Measurements from ENCODE around the gene CACNA1A.

Gene CACNA1A

DNA sequence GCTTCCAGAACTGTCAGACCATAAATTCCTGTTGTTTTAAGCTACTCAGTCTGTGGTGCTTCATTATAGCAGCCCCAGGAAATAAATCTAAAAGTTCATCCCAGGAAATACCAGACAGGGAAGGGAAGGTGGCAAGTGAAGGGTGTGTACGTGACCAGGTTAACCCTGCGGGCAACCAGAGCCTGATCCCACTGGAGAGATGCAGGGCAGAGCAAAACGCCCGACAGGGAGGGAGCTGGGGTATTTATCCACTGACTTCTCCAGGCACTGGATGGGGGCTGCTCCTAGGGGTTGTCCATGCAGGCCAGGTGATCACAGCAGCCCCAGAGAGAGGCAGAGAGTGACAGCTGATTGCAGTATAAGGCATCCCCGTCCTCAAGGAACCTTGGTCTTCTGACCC is 150.9 kb downstream of the CACNA1A start:
- no peak for DNase-seq (ENCODE audit: low spot score)
- in situ Hi-C loops (cut with MboI; ENCODE audit: low pct_unique_long_range_greater_than_20kb, low sequenced_read_pairs, unreplicated experiment), result no loop called here
- TF ChIP-seq, protein P1, sequence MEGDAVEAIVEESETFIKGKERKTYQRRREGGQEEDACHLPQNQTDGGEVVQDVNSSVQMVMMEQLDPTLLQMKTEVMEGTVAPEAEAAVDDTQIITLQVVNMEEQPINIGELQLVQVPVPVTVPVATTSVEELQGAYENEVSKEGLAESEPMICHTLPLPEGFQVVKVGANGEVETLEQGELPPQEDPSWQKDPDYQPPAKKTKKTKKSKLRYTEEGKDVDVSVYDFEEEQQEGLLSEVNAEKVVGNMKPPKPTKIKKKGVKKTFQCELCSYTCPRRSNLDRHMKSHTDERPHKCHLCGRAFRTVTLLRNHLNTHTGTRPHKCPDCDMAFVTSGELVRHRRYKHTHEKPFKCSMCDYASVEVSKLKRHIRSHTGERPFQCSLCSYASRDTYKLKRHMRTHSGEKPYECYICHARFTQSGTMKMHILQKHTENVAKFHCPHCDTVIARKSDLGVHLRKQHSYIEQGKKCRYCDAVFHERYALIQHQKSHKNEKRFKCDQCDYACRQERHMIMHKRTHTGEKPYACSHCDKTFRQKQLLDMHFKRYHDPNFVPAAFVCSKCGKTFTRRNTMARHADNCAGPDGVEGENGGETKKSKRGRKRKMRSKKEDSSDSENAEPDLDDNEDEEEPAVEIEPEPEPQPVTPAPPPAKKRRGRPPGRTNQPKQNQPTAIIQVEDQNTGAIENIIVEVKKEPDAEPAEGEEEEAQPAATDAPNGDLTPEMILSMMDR (IDR thresholded peaks at IDR 0.05; ENCODE audit: extremely low read depth, insufficient read depth, missing control alignments), result no peak

DNA sequence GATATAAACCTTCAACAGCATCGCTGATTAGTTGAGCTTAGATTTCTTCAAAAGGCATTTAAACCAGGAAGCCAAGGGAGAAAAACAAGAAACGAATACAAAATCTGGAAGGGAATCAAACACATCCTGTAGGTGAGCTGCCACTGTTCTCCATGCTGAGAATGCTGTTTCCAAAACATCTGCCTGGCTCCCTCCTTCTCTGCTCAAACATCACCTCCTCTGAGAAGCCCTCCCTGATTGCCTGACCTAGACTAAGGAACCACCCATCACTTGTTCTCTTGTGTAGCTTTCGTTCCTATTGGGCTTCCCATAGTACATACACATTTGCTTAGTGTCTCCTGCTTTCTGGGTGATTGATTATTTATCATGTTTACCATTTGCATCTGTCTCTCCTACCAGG is 152.7 kb downstream of the CACNA1A start:
- no peak for DNase-seq (ENCODE audit: low spot score)
- TF ChIP-seq, protein P1 (IDR thresholded peaks at IDR 0.05; ENCODE audit: extremely low read depth, insufficient read depth, missing control alignments), result no peak
- in situ Hi-C loops (cut with MboI; ENCODE audit: low pct_unique_long_range_greater_than_20kb, low sequenced_read_pairs, unreplicated experiment), result no loop called here

DNA sequence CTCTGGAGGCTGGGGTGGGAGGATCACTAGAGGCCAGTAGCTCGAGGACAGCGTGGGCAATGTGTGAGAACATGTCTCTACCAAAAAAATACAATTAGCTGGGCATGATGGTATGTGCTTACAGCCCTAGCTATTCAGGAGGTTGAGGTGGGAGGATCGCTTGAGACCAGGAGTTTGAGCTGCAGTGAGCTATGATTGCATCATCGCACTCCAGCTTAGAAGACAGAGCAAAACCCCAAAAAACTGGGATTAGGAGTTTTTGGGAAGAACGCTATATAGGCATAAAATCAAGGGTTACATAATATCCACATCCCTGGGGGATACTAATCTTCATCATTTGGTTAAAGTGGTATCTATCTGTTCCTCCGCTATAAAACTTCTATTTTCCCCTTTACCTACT is 155.5 kb downstream of the CACNA1A start:
- in situ Hi-C loops (cut with MboI; ENCODE audit: low pct_unique_long_range_greater_than_20kb, low sequenced_read_pairs, unreplicated experiment), result no loop called here
- TF ChIP-seq, protein P1 (IDR thresholded peaks at IDR 0.05; ENCODE audit: extremely low read depth, insufficient read depth, missing control alignments), result no peak
- no peak for DNase-seq (ENCODE audit: low spot score)

DNA sequence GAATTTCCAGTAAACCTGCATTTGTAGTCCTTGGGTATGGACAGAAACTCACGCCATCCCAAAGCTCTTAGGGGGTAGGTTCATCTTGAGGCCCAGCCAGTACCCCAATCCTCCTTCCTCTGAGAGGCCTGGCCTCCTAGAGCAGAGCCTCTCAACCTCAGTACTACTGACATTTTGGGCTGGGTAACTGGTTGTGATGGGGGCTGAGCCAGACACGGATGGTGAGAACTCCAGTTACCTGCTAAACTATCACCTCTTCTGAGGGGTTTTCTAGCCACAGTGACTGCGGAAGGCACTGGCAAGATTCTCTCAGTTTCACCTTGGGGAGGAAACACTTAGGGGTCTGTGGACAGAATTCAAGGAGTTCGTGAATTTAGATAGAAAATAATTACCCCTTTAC is 156.2 kb downstream of the CACNA1A start:
- TF ChIP-seq, protein P1 (IDR thresholded peaks at IDR 0.05; ENCODE audit: extremely low read depth, insufficient read depth, missing control alignments), result no peak

DNA sequence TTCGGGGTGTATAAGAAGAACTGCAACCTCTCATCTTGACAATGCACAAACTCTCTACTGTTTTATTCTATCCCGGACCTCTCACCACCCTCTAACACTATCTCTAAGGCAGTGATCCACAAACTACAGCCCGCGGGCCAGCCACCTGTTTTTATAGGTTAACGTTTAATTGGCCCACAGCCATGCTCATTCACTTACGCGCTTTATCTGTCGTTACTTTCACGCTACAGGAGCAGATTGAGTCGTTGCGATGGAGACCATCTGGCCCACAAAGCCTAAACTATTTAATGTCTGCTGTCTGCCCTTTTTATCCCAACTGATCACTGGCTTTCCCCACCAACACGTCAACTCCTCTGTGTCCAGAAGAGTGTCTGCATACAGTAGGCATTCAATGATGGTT is 158.9 kb downstream of the CACNA1A start:
- no peak for DNase-seq (ENCODE audit: low spot score)
- TF ChIP-seq, protein P1 (IDR thresholded peaks at IDR 0.05; ENCODE audit: extremely low read depth, insufficient read depth, missing control alignments), result no peak
- in situ Hi-C loops (cut with MboI; ENCODE audit: low pct_unique_long_range_greater_than_20kb, low sequenced_read_pairs, unreplicated experiment), result no loop called here

More for the DNA sequence above, 156.2 kb downstream of the CACNA1A start:
- in situ Hi-C loops (cut with MboI; ENCODE audit: low pct_unique_long_range_greater_than_20kb, low sequenced_read_pairs, unreplicated experiment), result no loop called here
- DNase-seq (ENCODE audit: low spot score), result no peak

DNA sequence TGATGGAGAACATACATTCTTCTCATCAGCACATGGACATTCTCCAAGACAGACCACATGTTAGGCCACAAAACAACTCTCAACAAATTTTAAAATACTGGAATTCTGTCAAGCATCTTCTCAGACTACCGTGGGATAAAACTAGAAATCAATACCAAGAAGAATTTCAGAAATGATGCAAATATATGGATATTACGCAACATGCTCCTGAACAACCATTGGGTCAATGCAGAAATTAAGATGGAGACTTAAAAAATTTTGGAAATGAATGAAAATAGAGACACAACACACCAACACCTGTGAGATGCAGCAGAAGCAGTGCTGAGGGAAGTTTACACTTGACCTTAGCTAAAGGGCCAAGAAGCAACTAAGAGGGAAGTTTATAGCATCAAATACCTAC is 162.8 kb downstream of the CACNA1A start:
- TF ChIP-seq, protein P1 (IDR thresholded peaks at IDR 0.05; ENCODE audit: extremely low read depth, insufficient read depth, missing control alignments), result no peak
- in situ Hi-C loops (cut with MboI; ENCODE audit: low pct_unique_long_range_greater_than_20kb, low sequenced_read_pairs, unreplicated experiment), result no loop called here
- no peak for DNase-seq (ENCODE audit: low spot score)

DNA sequence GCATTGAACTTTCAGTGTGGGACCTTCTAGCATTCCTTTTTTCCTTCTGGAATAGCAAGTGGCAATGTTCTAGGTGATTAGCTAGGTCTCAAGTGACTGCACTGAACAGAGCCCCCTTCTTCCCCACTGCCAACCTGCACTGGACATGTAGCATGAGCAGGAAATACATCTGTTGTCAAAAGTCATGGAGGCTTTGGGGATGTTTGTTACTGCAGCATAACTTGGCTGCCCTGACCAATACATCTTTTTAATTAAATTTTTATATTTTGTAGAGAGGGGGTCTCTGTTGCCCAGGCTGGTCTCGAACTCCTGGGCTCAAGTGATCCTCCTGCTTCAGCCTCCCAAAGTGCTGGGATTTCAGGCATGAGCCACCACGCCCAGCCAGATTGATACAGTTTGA is 163.6 kb downstream of the CACNA1A start:
- no peak for DNase-seq (ENCODE audit: low spot score)
- in situ Hi-C loops (cut with MboI; ENCODE audit: low pct_unique_long_range_greater_than_20kb, low sequenced_read_pairs, unreplicated experiment), result no loop called here
- TF ChIP-seq, protein P1 (IDR thresholded peaks at IDR 0.05; ENCODE audit: extremely low read depth, insufficient read depth, missing control alignments), result no peak

All from GM13977 (cell line).